ENCODE data around the gene SLC5A12. TPM values are rescaled to one million over a fixed set of nuclear protein-coding genes. Genes with fewer than 3 reads are reported as not detected.

Gene SLC5A12
- total RNA-seq, 4 donors from 2014 or later = 0.10 TPM; not detected in 3

- no peak for DNase-seq (ENCODE audit: low spot score in 2 of 2)
- TF ChIP-seq CTCF (IDR thresholded peaks at IDR 0.05) = no peak
- no peak for TF ChIP-seq POLR2A (IDR thresholded peaks at IDR 0.05)
- intact Hi-C loops (cut with DNase I; ENCODE audit: low total_unique reads) = no loop called here
- WGBS, 2 donors = 86 to 88% methylated on average over 4 of the region's 4 CpGs
- H3K4me3 ChIP-seq (ENCODE audit: low read depth, poor library complexity, severe bottlenecking) = no peak overlapping the region
Measured at GRCh38 chr11:26734691-26735090, 12.8 kb upstream of the SLC5A12 start.

GRCh38 chr11:26731084-26731456 is 9.2 kb upstream of the SLC5A12 start:
- intact Hi-C loops (cut with DNase I; ENCODE audit: low total_unique reads) = no loop called here
- WGBS, 2 donors = 64 to 85% methylated on average over 1 of the region's 1 CpG
- TF ChIP-seq POLR2A (IDR thresholded peaks at IDR 0.05) (no peak), CTCF (IDR thresholded peaks at IDR 0.05) (no peak)
- no peak overlapping the region for H3K4me3 ChIP-seq (ENCODE audit: low read depth, poor library complexity, severe bottlenecking)
- no peak for DNase-seq (ENCODE audit: low spot score in 2 of 2)

GRCh38 chr11:26730414-26731083 is 8.7 kb upstream of the SLC5A12 start:
- intact Hi-C loops (cut with DNase I; ENCODE audit: low total_unique reads) = no loop called here
- no peak overlapping the region for H3K4me3 ChIP-seq (ENCODE audit: low read depth, poor library complexity, severe bottlenecking)
- no peak for DNase-seq (ENCODE audit: low spot score in 2 of 2)
- 20 to 27% methylated on average over 4 of the region's 4 CpGs for WGBS, 2 donors
- TF ChIP-seq POLR2A (IDR thresholded peaks at IDR 0.05) (no peak), CTCF (IDR thresholded peaks at IDR 0.05) (no peak)

- 78 to 85% methylated on average over 1 of the region's 1 CpG for WGBS, 2 donors
Measured at GRCh38 chr11:26729284-26729683, 7.4 kb upstream of the SLC5A12 start.

GRCh38 chr11:26726960-26727359 is 5.1 kb upstream of the SLC5A12 start:
- WGBS, 2 donors = 93 to 95% methylated on average over 3 of the region's 3 CpGs
- no peak for TF ChIP-seq POLR2A (IDR thresholded peaks at IDR 0.05)
- TF ChIP-seq CTCF (IDR thresholded peaks at IDR 0.05) = no peak
- intact Hi-C loops (cut with DNase I; ENCODE audit: low total_unique reads) = no loop called here
- no peak overlapping the region for H3K4me3 ChIP-seq (ENCODE audit: low read depth, poor library complexity, severe bottlenecking)
- no peak for DNase-seq (ENCODE audit: low spot score in 2 of 2)

More at GRCh38 chr11:26729284-26729683, 7.4 kb upstream of the SLC5A12 start:
- TF ChIP-seq CTCF (IDR thresholded peaks at IDR 0.05) = no peak
- TF ChIP-seq POLR2A (IDR thresholded peaks at IDR 0.05) = no peak
- DNase-seq (ENCODE audit: low spot score in 2 of 2) = no peak
- intact Hi-C loops (cut with DNase I; ENCODE audit: low total_unique reads) = no loop called here
- no peak overlapping the region for H3K4me3 ChIP-seq (ENCODE audit: low read depth, poor library complexity, severe bottlenecking)

GRCh38 chr11:26719998-26720397 is 1.9 kb downstream of the SLC5A12 start:
- H3K4me3 ChIP-seq (ENCODE audit: low read depth, poor library complexity, severe bottlenecking) = no peak overlapping the region
- DNase-seq (ENCODE audit: low spot score in 2 of 2) = no peak
- WGBS, 2 donors = 43 to 60% methylated on average over 2 of the region's 2 CpGs
- intact Hi-C loops (cut with DNase I; ENCODE audit: low total_unique reads) = no loop called here
- TF ChIP-seq CTCF (IDR thresholded peaks at IDR 0.05) = no peak
- no peak for TF ChIP-seq POLR2A (IDR thresholded peaks at IDR 0.05)
